AG08395 (cell line): Measurements from ENCODE around the gene RHOV.
"Not testable (repeated sequence)": the region's sequence is repeated elsewhere in the genome, so short reads cannot be mapped to it uniquely, and the experiment has no call there.

Source experiments
- DNase-seq: peaks from one replicate; pipeline ENCODE4 v3.0.0; 2012; ENCODE audit warnings: mixed read lengths, low spot score

The RHOV gene

GRCh38 chr15:40872791-40873693, 992 bp downstream of the RHOV start:
- DNase-seq, result no peak

GRCh38 chr15:40871749-40872617, 2.1 kb downstream of the RHOV start:
- DNase-seq, result no peak

- DNase-seq, result no peak
These were observed 3.3 kb downstream of the RHOV start for GRCh38 chr15:40870716-40871115.

- no peak for DNase-seq
These were observed 4.3 kb downstream of the RHOV start for GRCh38 chr15:40869686-40870085.

- no peak for DNase-seq
These were observed 6.8 kb downstream of the RHOV start for GRCh38 chr15:40867199-40867598.

- no peak for DNase-seq
These were observed 10.3 kb downstream of the RHOV start for GRCh38 chr15:40863660-40864270.

GRCh38 chr15:40861147-40861546, 12.9 kb downstream of the RHOV start:
- not testable (repeated sequence) for DNase-seq

GRCh38 chr15:40859206-40859851, 14.7 kb downstream of the RHOV start:
- peak; percentile 84 for DNase-seq

- DNase-seq, result no peak
These were observed 15.3 kb downstream of the RHOV start for GRCh38 chr15:40858706-40859105.

GRCh38 chr15:40857601-40858341, 16.3 kb downstream of the RHOV start:
- peak; percentile 93 for DNase-seq

GRCh38 chr15:40856746-40857145, 17.3 kb downstream of the RHOV start:
- no peak for DNase-seq

- no peak for DNase-seq
These were observed 18.3 kb downstream of the RHOV start for GRCh38 chr15:40855706-40856234.

- no peak for DNase-seq
These were observed 19.9 kb downstream of the RHOV start for GRCh38 chr15:40854161-40854560.

- no peak for DNase-seq
These were observed 20.7 kb downstream of the RHOV start for GRCh38 chr15:40853241-40853890.

- DNase-seq, result no peak
These were observed 21.5 kb downstream of the RHOV start for GRCh38 chr15:40852529-40852928.

- DNase-seq, result no peak
These were observed 23.4 kb downstream of the RHOV start for GRCh38 chr15:40850576-40851112.

GRCh38 chr15:40847223-40847961, 26.6 kb downstream of the RHOV start:
- DNase-seq, result no peak

- DNase-seq, result no peak
These were observed 27.2 kb downstream of the RHOV start for GRCh38 chr15:40846841-40847222.

- no peak for DNase-seq
These were observed 28.3 kb downstream of the RHOV start for GRCh38 chr15:40845511-40846284.
